BE2C (cell line): ENCODE data around the gene CAPN5.

ENCODE experiments used
- DNase-seq: peaks from one replicate; pipeline ENCODE4 v3.0.0-alpha.2; 2020
- H3K27me3 ChIP-seq: fragments of 250-450 bp; sonication (Bioruptor Pico); 2 replicates; pipeline ENCODE4 v1.5.1; 2020; ENCODE audit warnings: mild to moderate bottlenecking
- H3K36me3 ChIP-seq: fragments of 250-450 bp; sonication (Bioruptor Pico); 2 replicates; pipeline ENCODE4 v1.5.1; 2020; ENCODE audit warnings: mild to moderate bottlenecking
- H3K4me1 ChIP-seq: fragments of 250-450 bp; sonication (Bioruptor Pico); 2 replicates; pipeline ENCODE4 v1.5.1; 2020
- H3K4me3 ChIP-seq: 2 replicates; pipeline ENCODE4 v1.5.1; 2011; ENCODE audit warnings: low read depth, low read length
- H3K9me3 ChIP-seq: fragments of 250-450 bp; sonication (Bioruptor Pico); 2 replicates; pipeline ENCODE4 v1.5.1; 2020
- CTCF ChIP-seq: IDR thresholded peaks from 2 replicates; pipeline ENCODE4 v1.5.1; 2012; ENCODE audit warnings: mild to moderate bottlenecking, low read depth, low read length

Gene CAPN5

GRCh38 chr11:77026743-77027142, 40.0 kb upstream of the CAPN5 start:
- H3K9me3 ChIP-seq: no peaks in the 10 kb centered on the region
- DNase-seq: no peak
- no peaks in the 10 kb centered on the region for H3K36me3 ChIP-seq
- no peak for TF ChIP-seq CTCF
- no peaks in the 10 kb centered on the region for H3K4me1 ChIP-seq
- H3K4me3 ChIP-seq: no peak overlapping the region
- no peaks in the 10 kb centered on the region for H3K27me3 ChIP-seq

GRCh38 chr11:77027275-77027674, 39.5 kb upstream of the CAPN5 start:
- H3K36me3 ChIP-seq: no peaks in the 10 kb centered on the region
- DNase-seq: no peak
- TF ChIP-seq CTCF: no peak
- H3K4me3 ChIP-seq: no peak overlapping the region
- no peaks in the 10 kb centered on the region for H3K27me3 ChIP-seq
- H3K4me1 ChIP-seq: no peaks in the 10 kb centered on the region
- no peaks in the 10 kb centered on the region for H3K9me3 ChIP-seq

DNA sequence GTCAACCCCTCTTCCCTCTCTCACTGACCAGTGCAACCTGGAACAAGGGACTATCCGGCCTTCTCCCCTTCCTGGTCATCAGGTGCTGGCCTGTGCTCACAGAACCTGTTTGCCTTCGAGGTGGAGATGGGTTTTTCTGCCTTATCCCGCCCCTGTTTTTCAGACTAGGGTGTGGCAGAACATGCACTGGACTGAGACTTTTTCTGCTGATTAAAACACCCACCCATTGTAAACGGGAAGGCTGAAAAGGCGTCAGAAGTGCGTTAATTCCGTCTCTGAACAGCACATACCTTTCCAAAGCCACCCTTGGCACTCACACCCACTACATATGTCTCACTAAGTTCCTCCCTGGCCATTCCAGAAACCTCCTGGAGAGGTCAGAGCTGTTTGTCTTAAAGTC, 36.9 kb upstream of the CAPN5 start:
- no peak for DNase-seq
- Histone ChIP-seq H3K36me3 (no peaks in the 10 kb centered on the region), H3K4me1 (no peaks in the 10 kb centered on the region), H3K27me3 (no peaks in the 10 kb centered on the region), H3K4me3 (no peak overlapping the region), H3K9me3 (no peaks in the 10 kb centered on the region)
- no peak for TF ChIP-seq CTCF

- H3K9me3 ChIP-seq: no peaks in the 10 kb centered on the region
- no peak for TF ChIP-seq CTCF
- no peaks in the 10 kb centered on the region for H3K4me1 ChIP-seq
- H3K36me3 ChIP-seq: no peaks in the 10 kb centered on the region
- no peaks in the 10 kb centered on the region for H3K27me3 ChIP-seq
- no peak for DNase-seq
- H3K4me3 ChIP-seq: no peak overlapping the region
These were observed 35.8 kb upstream of the CAPN5 start for GRCh38 chr11:77030834-77031414.

DNA sequence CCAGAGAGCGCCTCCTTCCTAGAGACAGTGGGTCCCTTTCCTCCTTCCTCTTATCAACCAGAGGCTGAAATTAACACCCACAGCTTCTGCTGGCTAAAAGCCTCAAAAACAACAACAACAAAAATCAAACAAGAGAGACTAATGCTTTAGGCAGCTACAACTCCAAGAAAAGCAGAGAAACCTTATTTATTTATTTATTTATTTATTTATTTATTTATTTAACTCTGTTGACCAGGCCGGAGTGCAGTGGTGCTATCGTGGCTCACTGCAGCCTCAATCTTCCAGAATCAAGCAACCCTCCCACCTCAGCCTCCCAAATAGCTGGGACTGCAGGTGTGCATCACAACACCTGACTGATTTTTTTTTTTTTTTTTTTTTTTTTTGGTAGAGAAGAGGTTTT, 35.2 kb upstream of the CAPN5 start:
- Histone ChIP-seq H3K36me3 (no peaks in the 10 kb centered on the region), H3K4me1 (no peaks in the 10 kb centered on the region), H3K4me3 (no peak overlapping the region), H3K9me3 (no peaks in the 10 kb centered on the region), H3K27me3 (no peaks in the 10 kb centered on the region)
- TF ChIP-seq CTCF: no peak
- no peak for DNase-seq

GRCh38 chr11:77035039-77035438, 31.7 kb upstream of the CAPN5 start:
- H3K9me3 ChIP-seq: no peaks in the 10 kb centered on the region
- DNase-seq: no peak
- H3K36me3 ChIP-seq: no peaks in the 10 kb centered on the region
- no peak overlapping the region for H3K4me3 ChIP-seq
- no peaks in the 10 kb centered on the region for H3K4me1 ChIP-seq
- TF ChIP-seq CTCF: no peak
- H3K27me3 ChIP-seq: peaks cover 5% of the 10 kb centered on the region; the same call in 1 of the 2 replicates
